Measurements from ENCODE around the gene CLBA1.
"Not testable (repeated sequence)": the region's sequence is repeated elsewhere in the genome, so short reads cannot be mapped to it uniquely, and the experiment has no call there.

The CLBA1 gene

GRCh38 chr14:105022276-105022670 is 36.7 kb downstream of the CLBA1 start:
- no peak for DNase-seq (ENCODE audit: low read depth in 2 of 2, low spot score in 1 of 2)

- DNase-seq (ENCODE audit: low read depth in 2 of 2, low spot score in 1 of 2), result no peak
Measured at GRCh38 chr14:105023144-105023543, 37.6 kb downstream of the CLBA1 start.

GRCh38 chr14:105023791-105024480 is 38.3 kb downstream of the CLBA1 start:
- no peak for DNase-seq (ENCODE audit: low read depth in 2 of 2, low spot score in 1 of 2)

GRCh38 chr14:105025429-105025828 is 39.8 kb downstream of the CLBA1 start:
- DNase-seq (ENCODE audit: low read depth in 2 of 2, low spot score in 1 of 2), result no peak

GRCh38 chr14:105026033-105026785 is 40.6 kb downstream of the CLBA1 start:
- no peak for DNase-seq (ENCODE audit: low read depth in 2 of 2, low spot score in 1 of 2)

GRCh38 chr14:105026802-105027563 is 41.4 kb downstream of the CLBA1 start:
- no peak for DNase-seq (ENCODE audit: low read depth in 2 of 2, low spot score in 1 of 2)

GRCh38 chr14:105027718-105028117 is 42.1 kb downstream of the CLBA1 start:
- DNase-seq (ENCODE audit: low read depth in 2 of 2, low spot score in 1 of 2), result not testable (repeated sequence)

- no peak for DNase-seq (ENCODE audit: low read depth in 2 of 2, low spot score in 1 of 2)
Measured at GRCh38 chr14:105028251-105028927, 42.8 kb downstream of the CLBA1 start.

- DNase-seq (ENCODE audit: low read depth in 2 of 2, low spot score in 1 of 2), result no peak
Measured at GRCh38 chr14:105029402-105029801, 43.8 kb downstream of the CLBA1 start.

- no peak for DNase-seq (ENCODE audit: low read depth in 2 of 2, low spot score in 1 of 2)
Measured at GRCh38 chr14:105030194-105030593, 44.6 kb downstream of the CLBA1 start.

- DNase-seq (ENCODE audit: low read depth in 2 of 2, low spot score in 1 of 2), result no peak
Measured at GRCh38 chr14:105030836-105031396, 45.3 kb downstream of the CLBA1 start.

- not testable (repeated sequence) for DNase-seq (ENCODE audit: low read depth in 2 of 2, low spot score in 1 of 2)
Measured at GRCh38 chr14:105032451-105032901, 46.9 kb downstream of the CLBA1 start.

GRCh38 chr14:105033412-105033900 is 47.9 kb downstream of the CLBA1 start:
- DNase-seq (ENCODE audit: low read depth in 2 of 2, low spot score in 1 of 2), result not testable (repeated sequence)

- no peak for DNase-seq (ENCODE audit: low read depth in 2 of 2, low spot score in 1 of 2)
Measured at GRCh38 chr14:105034315-105035039, 48.9 kb downstream of the CLBA1 start.

- not testable (repeated sequence) for DNase-seq (ENCODE audit: low read depth in 2 of 2, low spot score in 1 of 2)
Measured at GRCh38 chr14:105035616-105036015, 50.0 kb downstream of the CLBA1 start.

GRCh38 chr14:105039458-105040205 is 54.0 kb downstream of the CLBA1 start:
- DNase-seq (ENCODE audit: low read depth in 2 of 2, low spot score in 1 of 2), result no peak

- DNase-seq (ENCODE audit: low read depth in 2 of 2, low spot score in 1 of 2), result no peak
Measured at GRCh38 chr14:105041841-105042765, 56.5 kb downstream of the CLBA1 start.

GRCh38 chr14:105042813-105043212 is 57.2 kb downstream of the CLBA1 start:
- DNase-seq (ENCODE audit: low read depth in 2 of 2, low spot score in 1 of 2), result no peak
